Transverse colon (tissue), 3 donors: ENCODE measurements around the gene USP24.

Experiments used
- CTCF ChIP-seq, 5 experiments: fragments of 200-600 bp in 3 of 5; fragments of 450-650 bp in 2 of 5; sonication (generic) in 3 of 5; IDR thresholded peaks; 1 replicate in 2 of 5; 2 replicates in 3 of 5; pipeline ENCODE4 v1.5.1; 2016 to 2017; ENCODE audit warnings: antibody characterized with exemption in 5 of 5, inconsistent platforms in 3 of 5, mild to moderate bottlenecking in 2 of 5, moderate library complexity in 1 of 5
- EP300 ChIP-seq: sonication (generic); formaldehyde crosslinking; IDR thresholded peaks from one replicate; pipeline ENCODE4 v1.6.1; 2017; ENCODE audit warnings: antibody characterized with exemption, low read depth
- POLR2A ChIP-seq: fragments of 450-650 bp; IDR thresholded peaks from one replicate; pipeline ENCODE4 v1.6.1; 2016; ENCODE audit warnings: antibody characterized with exemption, mild to moderate bottlenecking, moderate library complexity

DNA sequence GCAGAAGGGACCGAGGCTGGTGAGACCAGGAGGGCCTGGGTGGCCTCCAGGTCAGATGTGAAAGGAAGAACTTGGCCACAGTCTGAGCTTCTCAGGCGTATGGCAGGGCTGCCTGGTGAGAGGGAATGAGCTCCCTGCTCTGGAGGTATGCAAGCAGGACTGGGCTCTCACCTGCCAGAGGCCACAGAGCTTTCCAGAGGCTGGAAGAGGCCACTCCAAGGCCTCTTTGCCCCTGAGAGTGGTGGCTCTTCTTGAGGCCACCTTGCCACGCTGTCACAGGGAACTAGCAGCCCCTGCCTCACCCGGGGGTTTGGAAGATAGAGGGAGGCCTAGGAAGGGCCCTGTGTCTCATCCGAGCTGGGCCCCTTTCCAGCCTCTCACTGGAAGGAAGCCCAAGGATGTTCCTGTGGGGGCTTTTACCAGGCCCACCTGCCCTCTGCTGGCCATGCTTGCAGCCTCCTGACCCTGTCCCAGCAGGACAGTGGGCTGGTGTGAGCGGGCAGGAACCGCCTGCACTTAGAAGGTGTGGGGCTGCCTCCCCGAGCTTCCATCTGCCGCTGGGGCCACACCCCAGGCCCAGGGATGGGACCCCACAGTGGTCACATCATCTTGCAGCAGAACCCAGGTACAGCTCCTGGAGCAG is 165.8 kb downstream of the USP24 start:
- TF ChIP-seq CTCF (IDR thresholded peaks at IDR 0.05): no peak
- no peak for TF ChIP-seq EP300
- TF ChIP-seq POLR2A: no peak
